ENCODE results near the gene DUT. TPM values are rescaled to one million over a fixed set of nuclear protein-coding genes. Genes with fewer than 3 reads are reported as not detected.

The DUT gene
- total RNA-seq, 1 experiment from 2014 or later, result 148 TPM

DNA sequence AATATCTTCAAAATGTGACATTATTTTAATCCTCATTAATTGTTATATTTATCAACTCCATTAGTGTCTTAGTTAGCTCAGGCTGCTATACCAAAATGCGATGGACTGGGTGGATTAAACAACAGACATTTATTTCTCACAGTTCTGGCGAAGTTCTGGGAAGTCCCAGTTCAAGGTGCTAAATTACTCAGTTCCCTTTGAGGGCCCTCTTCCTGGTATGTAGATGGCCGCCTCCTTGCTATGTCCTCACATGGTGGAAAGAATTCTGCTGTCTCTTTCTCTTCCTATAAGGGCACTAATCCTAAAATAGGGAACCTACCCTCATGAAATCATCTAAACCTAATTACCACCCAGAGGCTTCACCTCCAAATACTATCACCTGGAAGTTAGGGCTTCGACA is 38.8 kb upstream of the DUT start:
- POLR2A ChIA-PET (ENCODE audit: unreplicated experiment), result no interaction called here
- no peaks in the 10 kb centered on the region for H3K27me3 ChIP-seq (ENCODE audit: insufficient read depth, low read depth)

DNA sequence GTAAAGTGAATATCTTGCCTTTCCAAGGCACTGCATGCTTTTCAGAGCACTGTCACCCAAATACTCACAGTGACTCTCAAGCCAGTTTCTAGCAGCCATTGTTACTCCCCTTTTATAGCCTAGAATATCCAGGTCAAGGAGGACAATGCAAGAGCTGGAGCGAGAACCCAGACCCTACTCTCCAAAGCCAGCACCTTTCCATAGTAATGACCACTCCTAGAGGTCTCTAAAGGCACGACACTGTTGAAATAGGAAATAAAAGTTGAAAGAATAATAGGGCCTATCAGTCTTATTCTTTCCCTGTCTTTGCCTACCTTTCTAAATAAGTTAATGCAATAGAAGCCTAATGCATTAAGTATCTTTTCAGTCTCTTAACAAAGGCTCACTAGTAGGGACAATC is 33.6 kb upstream of the DUT start:
- no peak overlapping the region for H3K27ac ChIP-seq
- no peaks in the 10 kb centered on the region for H3K9me2 ChIP-seq (ENCODE audit: insufficient read depth)
- TF ChIP-seq, protein P1, sequence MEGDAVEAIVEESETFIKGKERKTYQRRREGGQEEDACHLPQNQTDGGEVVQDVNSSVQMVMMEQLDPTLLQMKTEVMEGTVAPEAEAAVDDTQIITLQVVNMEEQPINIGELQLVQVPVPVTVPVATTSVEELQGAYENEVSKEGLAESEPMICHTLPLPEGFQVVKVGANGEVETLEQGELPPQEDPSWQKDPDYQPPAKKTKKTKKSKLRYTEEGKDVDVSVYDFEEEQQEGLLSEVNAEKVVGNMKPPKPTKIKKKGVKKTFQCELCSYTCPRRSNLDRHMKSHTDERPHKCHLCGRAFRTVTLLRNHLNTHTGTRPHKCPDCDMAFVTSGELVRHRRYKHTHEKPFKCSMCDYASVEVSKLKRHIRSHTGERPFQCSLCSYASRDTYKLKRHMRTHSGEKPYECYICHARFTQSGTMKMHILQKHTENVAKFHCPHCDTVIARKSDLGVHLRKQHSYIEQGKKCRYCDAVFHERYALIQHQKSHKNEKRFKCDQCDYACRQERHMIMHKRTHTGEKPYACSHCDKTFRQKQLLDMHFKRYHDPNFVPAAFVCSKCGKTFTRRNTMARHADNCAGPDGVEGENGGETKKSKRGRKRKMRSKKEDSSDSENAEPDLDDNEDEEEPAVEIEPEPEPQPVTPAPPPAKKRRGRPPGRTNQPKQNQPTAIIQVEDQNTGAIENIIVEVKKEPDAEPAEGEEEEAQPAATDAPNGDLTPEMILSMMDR (conservative IDR thresholded peaks at IDR 0.05), result no peak
- no peak for TF ChIP-seq EZH2 (IDR thresholded peaks at IDR 0.05; ENCODE audit: low read depth)
- H3K79me2 ChIP-seq (ENCODE audit: low read depth), result no peaks in the 10 kb centered on the region
- no peaks in the 10 kb centered on the region for H3K36me3 ChIP-seq (ENCODE audit: low read depth)
- H3K27me3 ChIP-seq (ENCODE audit: insufficient read depth, low read depth), result no peaks in the 10 kb centered on the region
- no peaks in the 10 kb centered on the region for H4K20me1 ChIP-seq (ENCODE audit: insufficient read depth)
- no peaks in the 10 kb centered on the region for H3K9me3 ChIP-seq (ENCODE audit: insufficient read depth, low read depth)
- intact Hi-C loops (cut with micrococcal nuclease; ENCODE audit: unreplicated experiment), result no loop called here
- no TSS peak for BruUV-seq (replicated peaks)
- no peak overlapping the region for H3K4me2 ChIP-seq
- DNase-seq, result no peak
- ChIA-PET POLR2A (ENCODE audit: unreplicated experiment) (no interaction called here), CTCF (no interaction called here)
- no peak overlapping the region for H2AFZ ChIP-seq
- no peaks in the 10 kb centered on the region for H3K4me1 ChIP-seq (replicated peaks; ENCODE audit: insufficient read depth)
- no peak overlapping the region for H3K4me3 ChIP-seq
- H3F3A ChIP-seq (ENCODE audit: insufficient read depth, low read depth), result no peaks in the 10 kb centered on the region

More for the DNA sequence above, 38.8 kb upstream of the DUT start:
- no peak for TF ChIP-seq EZH2 (IDR thresholded peaks at IDR 0.05; ENCODE audit: low read depth)
- TF ChIP-seq, protein P1 (conservative IDR thresholded peaks at IDR 0.05), result no peak
- Histone ChIP-seq H3K79me2 (ENCODE audit: low read depth) (no peaks in the 10 kb centered on the region), H3K9me3 (ENCODE audit: insufficient read depth, low read depth) (no peaks in the 10 kb centered on the region), H3K27ac (no peak overlapping the region), H3K4me3 (no peak overlapping the region), H3K4me1 (replicated peaks; ENCODE audit: insufficient read depth) (no peaks in the 10 kb centered on the region), H3F3A (ENCODE audit: insufficient read depth, low read depth) (no peaks in the 10 kb centered on the region), H3K4me2 (no peak overlapping the region), H4K20me1 (ENCODE audit: insufficient read depth) (no peaks in the 10 kb centered on the region), H3K36me3 (ENCODE audit: low read depth) (no peaks in the 10 kb centered on the region), H3K9me2 (ENCODE audit: insufficient read depth) (no peaks in the 10 kb centered on the region), H2AFZ (no peak overlapping the region)
- BruUV-seq (replicated peaks), result no TSS peak
- intact Hi-C loops (cut with micrococcal nuclease; ENCODE audit: unreplicated experiment), result no loop called here
- CTCF ChIA-PET, result no interaction called here
- DNase-seq, result no peak

DNA sequence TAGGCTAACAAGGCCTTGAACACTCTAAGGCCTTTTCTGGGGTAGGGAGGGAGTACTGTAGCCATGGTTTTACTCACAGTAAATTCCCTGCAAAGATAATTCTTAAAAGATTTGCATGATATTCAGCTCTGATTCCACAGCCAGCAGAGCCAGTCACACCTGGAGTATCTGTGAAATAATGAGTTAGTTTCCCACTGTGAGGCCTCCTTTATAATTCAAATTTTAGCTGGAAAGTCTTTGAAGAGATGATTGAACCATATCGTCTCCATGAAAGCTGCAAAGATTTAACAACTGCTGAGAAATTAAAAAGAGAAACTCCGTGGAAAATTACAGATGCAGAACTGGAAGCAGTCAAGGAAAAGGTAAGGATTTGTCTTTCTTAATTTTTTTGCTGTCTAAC is 32.3 kb upstream of the DUT start:
- intact Hi-C loops (cut with micrococcal nuclease; ENCODE audit: unreplicated experiment), result no loop called here
- ChIA-PET CTCF (no interaction called here), POLR2A (ENCODE audit: unreplicated experiment) (no interaction called here)
- Histone ChIP-seq H3K9me2 (ENCODE audit: insufficient read depth) (no peaks in the 10 kb centered on the region), H4K20me1 (ENCODE audit: insufficient read depth) (no peaks in the 10 kb centered on the region), H3K4me2 (no peak overlapping the region), H3K4me1 (replicated peaks; ENCODE audit: insufficient read depth) (no peaks in the 10 kb centered on the region), H3F3A (ENCODE audit: insufficient read depth, low read depth) (no peaks in the 10 kb centered on the region), H3K27me3 (ENCODE audit: insufficient read depth, low read depth) (no peaks in the 10 kb centered on the region), H2AFZ (no peak overlapping the region), H3K27ac (no peak overlapping the region), H3K4me3 (no peak overlapping the region), H3K9me3 (ENCODE audit: insufficient read depth, low read depth) (no peaks in the 10 kb centered on the region), H3K36me3 (ENCODE audit: low read depth) (no peaks in the 10 kb centered on the region), H3K79me2 (ENCODE audit: low read depth) (no peaks in the 10 kb centered on the region)
- BruUV-seq (replicated peaks), result no TSS peak
- no peak for DNase-seq
- TF ChIP-seq, protein P1 (conservative IDR thresholded peaks at IDR 0.05), result no peak
